GM12878 (cell line): ENCODE results near the gene FBXL16. TPM values are rescaled to one million over a fixed set of nuclear protein-coding genes. Genes with fewer than 3 reads are reported as not detected.

Source experiments
- ATAC-seq: fragments of 200-7000 bp; cut with Tn5 transposase; 3 replicates; pipeline ENCODE4 v1.9.1; 2020; ENCODE audit warnings: mild to moderate bottlenecking, moderate library complexity
- BruUV-seq: library from RNA; stranded (reverse); fragments of 400-500 nt; replicated peaks from 2 replicates; lab custom pipeline; 2021; lab: Mats Ljungman, UMichigan
- CTCF ChIA-PET: fragments of 300-600 bp; sonication (Branson Sonifier 250); formaldehyde crosslinking; extraction: SDS; loops from one replicate; lab custom pipeline; 2021; ENCODE audit warnings: inconsistent platforms; lab: Yijun Ruan, JAX
- POLR2A ChIA-PET: fragments of 350-600 bp; formaldehyde crosslinking; extraction: SDS; loops from one replicate; lab custom pipeline; 2021; ENCODE audit warnings: inconsistent platforms; lab: Charles Lee
- RAD21 ChIA-PET: fragments of 300-600 bp; sonication (Branson Sonifier 250); formaldehyde crosslinking; loops from one replicate; lab custom pipeline; 2023; ENCODE audit warnings: antibody characterized with exemption; ENCODE audit not compliant: unreplicated experiment; lab: Charles Lee
- SMC1A ChIA-PET: fragments of 300-600 bp; sonication (Branson Sonifier 250); formaldehyde crosslinking; loops from one replicate; lab custom pipeline; 2023; ENCODE audit not compliant: unreplicated experiment, uncharacterized antibody; lab: Charles Lee
- DNase-seq: peaks from one replicate; pipeline ENCODE4 v3.0.0-alpha.2; 2011; ENCODE audit warnings: low read depth, low spot score
- FAIRE-seq: peaks from 3 replicates; lab custom pipeline; 2011; peaks lifted over from hg19 to GRCh38; lab: Jason Lieb, UNC
- H2AFZ ChIP-seq: 2 replicates; pipeline ENCODE4 v1.6.0; 2011; ENCODE audit warnings: low read depth, low read length, control low read depth; ENCODE audit not compliant: control insufficient read depth
- H3K27ac ChIP-seq: 2 replicates; pipeline ENCODE4 v1.5.1; 2011; ENCODE audit warnings: control low read depth; ENCODE audit not compliant: control insufficient read depth, insufficient read depth
- H3K27me3 ChIP-seq, 2 experiments: replicated peaks in 1 of 2; 2 replicates each; pipeline versions ENCODE4 v1.6.0 to v1.6.1; 2011; ENCODE audit warnings: low read length in 1 of 2; ENCODE audit not compliant: control insufficient read depth in 2 of 2, insufficient read depth in 2 of 2
- H3K36me3 ChIP-seq, 2 experiments: 2 replicates each; pipeline ENCODE4 v1.5.1; 2011; ENCODE audit warnings: low read length in 1 of 2; ENCODE audit not compliant: control insufficient read depth in 2 of 2, insufficient read depth in 2 of 2
- H3K4me1 ChIP-seq: 2 replicates; pipeline ENCODE4 v1.6.1; 2011; ENCODE audit warnings: mild to moderate bottlenecking, low read length, moderate library complexity, mixed read lengths; ENCODE audit not compliant: control insufficient read depth, insufficient read depth
- H3K4me2 ChIP-seq: 2 replicates; pipeline ENCODE4 v1.6.0; 2011; ENCODE audit warnings: control low read depth; ENCODE audit not compliant: control insufficient read depth, insufficient read depth
- H3K4me3 ChIP-seq: fragments of 200-600 bp; sonication (generic); 2 replicates; pipeline ENCODE4 v1.5.1; 2016
- H3K79me2 ChIP-seq: 2 replicates; pipeline ENCODE4 v1.6.0; 2011; ENCODE audit warnings: low read length; ENCODE audit not compliant: control insufficient read depth, insufficient read depth
- H3K9ac ChIP-seq: 2 replicates; pipeline ENCODE4 v1.8.0; 2011; ENCODE audit warnings: low read length, control low read depth, mixed read lengths; ENCODE audit not compliant: control insufficient read depth, insufficient read depth
- H3K9me3 ChIP-seq: replicated peaks from 3 replicates; pipeline ENCODE4 v1.5.1; 2011; ENCODE audit warnings: mild to moderate bottlenecking, low read length; ENCODE audit not compliant: control insufficient read depth, insufficient read depth
- H4K20me1 ChIP-seq: 2 replicates; pipeline ENCODE4 v1.6.0; 2011; ENCODE audit not compliant: control insufficient read depth, insufficient read depth
- BACH1 ChIP-seq: fragments of 450-650 bp; IDR thresholded peaks from 2 replicates; pipeline ENCODE4 v1.6.1; 2017; ENCODE audit warnings: mild to moderate bottlenecking, borderline replicate concordance
- E2F4 ChIP-seq: IDR thresholded peaks from 2 replicates; pipeline ENCODE4 v1.6.1; 2012; ENCODE audit warnings: low read depth, low read length, improper control_type of control experiment
- GABPA ChIP-seq: IDR thresholded peaks from 2 replicates; pipeline ENCODE4 v1.6.1; 2014; ENCODE audit warnings: antibody characterized with exemption, low read depth, mild to moderate bottlenecking, inconsistent platforms
- PAX5 ChIP-seq: IDR thresholded peaks from 2 replicates; pipeline ENCODE4 v1.6.1; 2011; ENCODE audit warnings: low read depth, low read length, borderline replicate concordance
- RAD21 ChIP-seq: IDR thresholded peaks from 2 replicates; pipeline ENCODE4 v1.6.1; 2011; ENCODE audit warnings: mild to moderate bottlenecking, low read depth, low read length, moderate library complexity; ENCODE audit not compliant: insufficient read depth
- RBBP5 ChIP-seq: fragments of 200-600 bp; sonication (generic); conservative IDR thresholded peaks from 2 replicates; pipeline ENCODE4 v1.6.1; 2016
- USF1 ChIP-seq: IDR thresholded peaks from 2 replicates; pipeline ENCODE4 v1.6.1; 2011; ENCODE audit warnings: borderline replicate concordance, low read depth, mild to moderate bottlenecking, moderate library complexity, mixed read lengths, low read length; ENCODE audit not compliant: insufficient read depth; ENCODE audit errors: extremely low read length
- ZBED1 ChIP-seq: IDR thresholded peaks from 2 replicates; pipeline ENCODE4 v1.6.1; 2016; ENCODE audit warnings: borderline replicate concordance
- ZNF274 ChIP-seq: IDR thresholded peaks from one replicate; pipeline ENCODE4 v1.8.0; 2011; ENCODE audit not compliant: insufficient read length, insufficient read depth
- ZZZ3 ChIP-seq: IDR thresholded peaks from 2 replicates; pipeline ENCODE4 v1.6.1; 2011; ENCODE audit warnings: low read depth; ENCODE audit not compliant: control insufficient read depth, insufficient read length
- WGBS: methylation state at CpG from one replicate; pipeline ENCODE4 v1.1.6; 2016; ENCODE audit warnings: low lambda C conversion rate; ENCODE audit not compliant: insufficient replicate concordance, insufficient coverage; ENCODE audit errors: missing lambda C conversion rate; 5-methylcytosine and 5-hydroxymethylcytosine counted together
- in situ Hi-C: fragments of 300-500 bp; cut with MboI; formaldehyde crosslinking; loops from 9 replicates; pipeline ENCODE4 v1.14.3; 2018; ENCODE audit warnings: mixed read lengths
- intact Hi-C: fragments of 100-400 bp; cut with micrococcal nuclease; formaldehyde crosslinking; loops from one replicate; pipeline ENCODE4 v1.14.2; 2022; ENCODE audit not compliant: unreplicated experiment
- polyA plus RNA-seq, 11 experiments: library from polyadenylated mRNA; depleted of rRNA in 4 of 11; unstranded in 6 of 11; stranded (reverse) in 5 of 11; fragments of >200 nt; fragmentation: Nextera tagmentation in 4 of 11; fragmentation: Illumina TruSeq in 1 of 11; extraction: Ambion mirVana in 4 of 11; extraction: Trizol in 1 of 11; gene quantifications; 1 replicate in 1 of 11; 2 replicates in 10 of 11; pipeline versions ENCODE4 v1.2.1 to v1.2.3, GENCODE V29; 2011 to 2016; ENCODE audit warnings: inconsistent platforms in 2 of 11, missing spikeins in 2 of 11, low read depth in 1 of 11
- total RNA-seq, 4 experiments: library from RNA; depleted of rRNA in 3 of 4; stranded (reverse); fragments of >200 nt in 3 of 4; fragmentation: Illumina TruSeq in 1 of 4; extraction: Trizol in 1 of 4; gene quantifications; 2 replicates each; pipeline versions ENCODE4 v1.2.1 to v1.2.3, GENCODE V29; 2013 to 2021

FBXL16 gene
- total and polyA plus RNA-seq, 10 of the 15 experiments (the other 5 are each of a cell fraction or from before 2014, with no cell fraction given) = 0.13 to 1.4 (median 0.24) TPM

GRCh38 chr16:726188-726437, 20.5 kb upstream of the FBXL16 start (continued):
- TF ChIP-seq E2F4 (no peak), ZZZ3 (no peak), BACH1 (no peak), RAD21 (no peak), RBBP5 (no peak), ZBED1 (no peak), GABPA (no peak)

- ATAC-seq (no peak), FAIRE-seq (no peak), DNase-seq (no peak)
- Histone ChIP-seq H3K36me3 (no peaks in the 10 kb centered on the region; a peak in 2 of 4 replicates), H2AFZ (no peak overlapping the region), H3K27me3 (no peaks in the 10 kb centered on the region), H3K9ac (no peak overlapping the region), H3K9me3 (no peaks in the 10 kb centered on the region), H3K4me3 (no peak overlapping the region), H4K20me1 (no peaks in the 10 kb centered on the region), H3K27ac (no peak overlapping the region), H3K4me1 (peaks cover 13% of the 10 kb centered on the region), H3K79me2 (no peaks in the 10 kb centered on the region; the same call in none of the 2 replicates), H3K4me2 (peak overlapping the region; percentile 79; the same call in 1 of the 2 replicates)
- ChIA-PET SMC1A (interaction anchor here (1.7 kb wide), 2 partner anchors 11 to 13 kb away, joined by 3 to 5 read pairs; partner anchors contain the start of gene METRN), POLR2A (interaction anchor here (6.3 kb wide), 1 partner anchor 12 kb away, joined by 60 read pairs; the partner anchor contains the start of gene CIAO3), CTCF (interaction anchor here (1.7 kb wide), 1 partner anchor 13 kb away, joined by 5 read pairs; no protein-coding TSS in a partner anchor), RAD21 (interaction anchor here (2.3 kb wide), 1 partner anchor 14 kb away, joined by 6 read pairs; no protein-coding TSS in a partner anchor)
- intact Hi-C loops = no loop called here
- BruUV-seq = no TSS peak
- in situ Hi-C loops = no loop called here
- no peak for TF ChIP-seq PAX5
- no peak for TF ChIP-seq USF1
- TF ChIP-seq ZNF274 = no peak
- TF ChIP-seq, all 136 proteins: peak for 0
- WGBS = 71% methylated on average over 23 of the region's 23 CpGs
Observed at GRCh38 chr16:725463-726187, 20.0 kb upstream of the FBXL16 start.
